Measurements from ENCODE around the gene MPEG1.

Gene MPEG1

GRCh38 chr11:59225017-59225416, 12.3 kb upstream of the MPEG1 start:
- H3K4me3 ChIP-seq (ENCODE audit: low read depth, low read length), result no peak overlapping the region
- no peak for DNase-seq (ENCODE audit: low read depth)
- TF ChIP-seq CTCF (conservative IDR thresholded peaks at IDR 0.05; ENCODE audit: low read depth, low read length), result no peak

DNA sequence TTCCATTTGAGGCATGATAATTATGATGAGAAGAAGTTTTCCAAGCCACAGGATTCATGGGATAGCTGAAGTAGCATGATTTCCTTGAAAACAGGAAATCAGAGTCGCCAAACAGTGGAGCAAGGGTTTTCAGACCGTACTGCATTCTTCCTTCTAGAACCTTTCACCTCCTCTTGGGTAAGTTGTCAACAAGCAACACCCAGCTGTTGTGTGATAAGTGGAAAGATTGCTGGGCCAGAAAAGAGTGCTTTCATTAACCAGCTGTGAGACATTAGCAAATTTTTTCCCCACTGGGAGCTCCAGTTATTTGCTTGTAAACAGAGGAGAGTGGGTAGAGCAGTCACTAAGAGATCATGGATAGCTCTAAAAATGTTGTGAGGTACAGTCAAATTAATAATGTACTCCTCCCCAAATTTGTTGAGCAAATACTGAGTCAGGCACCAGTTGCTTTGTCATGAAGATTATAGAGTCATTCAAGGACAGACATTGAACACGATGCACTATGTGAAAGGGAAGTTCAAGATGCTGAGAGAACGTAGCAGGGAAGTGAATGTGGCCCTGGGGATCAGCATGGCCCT, 11.7 kb upstream of the MPEG1 start:
- TF ChIP-seq CTCF (conservative IDR thresholded peaks at IDR 0.05; ENCODE audit: low read depth, low read length), result no peak
- DNase-seq (ENCODE audit: low read depth), result peak; percentile 68
- H3K4me3 ChIP-seq (ENCODE audit: low read depth, low read length), result no peak overlapping the region

DNA sequence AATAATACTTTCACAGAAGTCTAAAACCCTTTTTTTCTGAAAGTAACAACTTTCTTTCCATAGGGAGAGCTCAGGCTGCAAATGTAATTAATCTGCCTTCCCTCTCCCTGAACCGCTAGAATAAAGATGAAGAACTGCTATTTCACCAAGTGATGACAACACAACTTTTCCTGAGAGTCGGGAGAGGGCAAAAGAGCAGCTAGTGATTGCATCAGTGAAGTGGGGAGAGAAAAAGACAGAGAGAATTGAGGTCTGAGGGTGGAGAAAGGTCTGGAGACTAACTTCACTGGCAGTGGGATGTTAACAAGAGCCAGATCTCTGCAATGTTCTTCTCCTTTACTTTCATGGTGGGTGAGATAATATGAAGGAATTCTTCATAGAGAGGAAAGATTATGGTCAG, 10.9 kb upstream of the MPEG1 start:
- TF ChIP-seq CTCF (conservative IDR thresholded peaks at IDR 0.05; ENCODE audit: low read depth, low read length), result no peak

GRCh38 chr11:59223177-59223576, 10.4 kb upstream of the MPEG1 start:
- TF ChIP-seq CTCF (conservative IDR thresholded peaks at IDR 0.05; ENCODE audit: low read depth, low read length), result no peak
- H3K4me3 ChIP-seq (ENCODE audit: low read depth, low read length), result no peak overlapping the region
- no peak for DNase-seq (ENCODE audit: low read depth)

More for the DNA sequence above, 10.9 kb upstream of the MPEG1 start:
- no peak for DNase-seq (ENCODE audit: low read depth)
- H3K4me3 ChIP-seq (ENCODE audit: low read depth, low read length), result no peak overlapping the region

GRCh38 chr11:59222464-59223060, 9.8 kb upstream of the MPEG1 start:
- TF ChIP-seq CTCF (conservative IDR thresholded peaks at IDR 0.05; ENCODE audit: low read depth, low read length), result no peak
- DNase-seq (ENCODE audit: low read depth), result no peak
- H3K4me3 ChIP-seq (ENCODE audit: low read depth, low read length), result no peak overlapping the region

DNA sequence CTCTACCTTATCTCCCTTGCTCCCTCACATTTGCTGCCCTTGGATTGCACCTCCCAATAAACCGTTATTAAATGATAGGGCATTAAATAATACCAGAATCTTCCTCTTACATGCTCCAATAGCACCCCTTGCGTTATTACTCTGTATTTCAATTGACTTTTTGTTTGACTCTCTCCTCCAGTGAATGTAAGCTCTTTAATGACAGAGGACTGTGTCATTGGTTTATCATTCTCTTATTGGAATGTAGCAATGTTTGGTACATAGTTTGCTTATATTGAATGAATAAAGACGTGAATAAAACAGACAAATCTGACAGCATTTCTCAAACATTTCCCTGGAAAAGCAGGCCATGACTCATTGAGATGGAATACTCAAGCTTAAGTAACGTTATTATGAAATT, 8.7 kb upstream of the MPEG1 start:
- peak; percentile 73 for DNase-seq (ENCODE audit: low read depth)
- no peak overlapping the region for H3K4me3 ChIP-seq (ENCODE audit: low read depth, low read length)
- no peak for TF ChIP-seq CTCF (conservative IDR thresholded peaks at IDR 0.05; ENCODE audit: low read depth, low read length)

DNA sequence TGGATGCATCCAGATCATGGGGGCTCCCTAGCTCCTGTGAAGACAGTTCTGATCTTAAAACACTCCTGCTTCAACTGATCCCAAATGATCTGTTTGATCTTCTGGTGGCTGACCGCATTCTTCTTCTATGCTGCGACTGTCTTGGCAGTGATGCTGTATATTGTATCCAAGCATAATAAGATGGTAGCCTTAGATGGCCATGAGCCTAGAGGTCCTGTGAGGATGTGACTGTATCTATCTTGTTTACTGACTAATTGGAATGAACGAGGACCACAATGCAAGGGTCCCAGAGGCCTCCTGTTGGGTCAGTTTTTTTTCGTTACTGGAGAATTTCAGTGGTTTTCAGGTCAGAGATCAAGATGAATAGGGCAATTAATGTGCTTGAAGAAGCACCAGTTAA, 7.1 kb upstream of the MPEG1 start:
- no peak overlapping the region for H3K4me3 ChIP-seq (ENCODE audit: low read depth, low read length)
- no peak for DNase-seq (ENCODE audit: low read depth)
- TF ChIP-seq CTCF (conservative IDR thresholded peaks at IDR 0.05; ENCODE audit: low read depth, low read length), result no peak
